ENCODE data around the gene CPT1A. TPM values are rescaled to one million over a fixed set of nuclear protein-coding genes. Genes with fewer than 3 reads are reported as not detected.

Gene CPT1A
- total RNA-seq, 4 donors from 2014 or later, result 6.9 to 32.1 (median 12.9) TPM

- Histone ChIP-seq H3K4me3 (no peak overlapping the region), H3K9me3 (no peaks in the 10 kb centered on the region), H3K27ac (no peak overlapping the region), H3K27me3 (no peaks in the 10 kb centered on the region), H3K36me3 (peaks cover 5 to 81% of the 10 kb centered on the region in 2 donors), H3K4me1 (no peaks in the 10 kb centered on the region)
- ATAC-seq (no peak), DNase-seq (no peak)
- intact Hi-C loops (cut with DNase I; ENCODE audit: low total_unique reads), result no loop called here
- in situ Hi-C loops (cut with MboI; ENCODE audit: low sequenced_read_pairs in 4 of 4), result no loop called here
- no peak for TF ChIP-seq POLR2A (IDR thresholded peaks at IDR 0.05)
- TF ChIP-seq CTCF (IDR thresholded peaks at IDR 0.05 in 4 of 5, conservative IDR thresholded peaks at IDR 0.05 in 1 of 5), result no peak
These were observed 44.9 kb downstream of the CPT1A start for GRCh38 chr11:68796801-68797200.

- Histone ChIP-seq H3K36me3 (peaks cover 5 to 70% of the 10 kb centered on the region in 2 donors), H3K27me3 (no peaks in the 10 kb centered on the region), H3K9me3 (no peaks in the 10 kb centered on the region), H3K27ac (no peak overlapping the region), H3K4me1 (no peaks in the 10 kb centered on the region), H3K4me3 (no peak overlapping the region)
- intact Hi-C loops (cut with DNase I; ENCODE audit: low total_unique reads) (no loop called here), in situ Hi-C loops (cut with MboI; ENCODE audit: low sequenced_read_pairs in 4 of 4) (no loop called here)
- ATAC-seq, result no peak
- DNase-seq, result no peak
- TF ChIP-seq POLR2A (IDR thresholded peaks at IDR 0.05) (no peak), CTCF (IDR thresholded peaks at IDR 0.05 in 4 of 5, conservative IDR thresholded peaks at IDR 0.05 in 1 of 5) (no peak)
These were observed 49.2 kb downstream of the CPT1A start for GRCh38 chr11:68792400-68792966.

GRCh38 chr11:68784653-68785052, 57.1 kb downstream of the CPT1A start:
- H3K27ac ChIP-seq, result no peak overlapping the region
- H3K9me3 ChIP-seq, result no peaks in the 10 kb centered on the region
- in situ Hi-C loops (cut with MboI; ENCODE audit: low sequenced_read_pairs in 4 of 4) (no loop called here), intact Hi-C loops (cut with DNase I; ENCODE audit: low total_unique reads) (no loop called here)
- ATAC-seq, result no peak
- TF ChIP-seq CTCF (IDR thresholded peaks at IDR 0.05 in 4 of 5, conservative IDR thresholded peaks at IDR 0.05 in 1 of 5), result no peak
- no peak for TF ChIP-seq POLR2A (IDR thresholded peaks at IDR 0.05)
- no peak overlapping the region for H3K4me3 ChIP-seq
- DNase-seq, result no peak
- peaks cover 0 to 48% of the 10 kb centered on the region in 2 donors for H3K36me3 ChIP-seq
- H3K4me1 ChIP-seq, result no peaks in the 10 kb centered on the region
- H3K27me3 ChIP-seq, result no peaks in the 10 kb centered on the region

- DNase-seq (no peak), ATAC-seq (no peak)
- TF ChIP-seq CTCF (IDR thresholded peaks at IDR 0.05 in 4 of 5, conservative IDR thresholded peaks at IDR 0.05 in 1 of 5) (no peak), POLR2A (IDR thresholded peaks at IDR 0.05) (no peak)
- no peak overlapping the region for H3K27ac ChIP-seq
- H3K27me3 ChIP-seq, result no peaks in the 10 kb centered on the region
- no peak overlapping the region for H3K4me3 ChIP-seq
- no peaks in the 10 kb centered on the region for H3K9me3 ChIP-seq
- in situ Hi-C loops (cut with MboI; ENCODE audit: low sequenced_read_pairs in 4 of 4) (no loop called here), intact Hi-C loops (cut with DNase I; ENCODE audit: low total_unique reads) (no loop called here)
- H3K4me1 ChIP-seq, result no peaks in the 10 kb centered on the region
- peaks cover 0 to 50% of the 10 kb centered on the region in 2 donors for H3K36me3 ChIP-seq
These were observed 58.4 kb downstream of the CPT1A start for GRCh38 chr11:68783216-68783821.
